ENCODE results near the gene TPM4.

Gene TPM4

DNA sequence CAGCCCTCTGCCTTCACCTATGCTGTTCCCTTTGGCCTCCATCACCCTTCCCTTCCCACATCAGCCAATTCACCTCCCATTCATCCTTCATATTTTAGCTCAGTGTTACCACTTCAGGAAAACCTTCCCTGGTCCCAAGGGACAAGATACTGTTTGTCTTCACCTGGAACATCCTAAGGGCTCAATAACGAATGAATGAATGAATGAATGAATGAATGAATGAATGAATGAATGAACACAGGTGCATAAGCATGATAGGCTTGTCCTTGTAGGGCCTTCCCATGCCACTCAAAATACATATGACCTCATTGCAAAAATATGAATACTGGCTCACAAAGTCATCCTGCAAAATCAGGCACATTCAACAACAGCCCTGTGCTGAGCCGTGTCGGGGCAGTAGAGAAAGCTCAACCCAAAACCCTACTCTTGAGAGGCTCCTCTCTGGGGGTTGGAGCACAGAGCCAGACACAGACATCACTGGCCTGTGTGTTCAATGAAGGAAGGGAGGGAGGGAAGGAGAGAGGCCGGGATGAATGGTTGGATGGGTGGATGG, 33.7 kb upstream of the TPM4 start:
- DNase-seq = no peak

DNA sequence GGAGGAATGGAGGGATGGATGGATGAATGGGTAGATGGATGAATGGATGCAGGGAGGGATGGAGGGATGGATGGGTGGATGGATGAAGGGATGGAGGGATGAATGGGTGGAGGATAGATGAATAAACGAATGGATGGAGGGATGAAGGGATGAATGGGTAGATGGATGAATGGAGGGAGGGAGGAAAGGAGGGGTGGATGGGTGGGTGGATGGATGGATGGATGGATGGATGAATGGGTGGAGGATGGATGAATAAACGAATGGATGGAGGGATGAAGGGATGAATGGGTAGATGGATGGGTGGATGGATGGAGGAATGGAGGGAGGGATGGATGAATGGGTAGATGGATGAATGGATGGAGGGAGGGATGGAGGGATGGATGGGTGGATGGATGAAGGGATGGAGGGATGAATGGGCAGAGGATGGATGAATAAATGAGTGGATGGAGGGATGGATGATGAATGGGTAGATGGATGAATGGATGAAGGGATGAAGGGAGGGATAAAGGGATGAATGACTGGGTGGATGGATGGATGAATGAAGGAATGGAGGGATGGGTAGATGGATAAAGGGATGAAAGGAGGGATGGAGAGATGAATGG, 33.0 kb upstream of the TPM4 start:
- no peak for DNase-seq

DNA sequence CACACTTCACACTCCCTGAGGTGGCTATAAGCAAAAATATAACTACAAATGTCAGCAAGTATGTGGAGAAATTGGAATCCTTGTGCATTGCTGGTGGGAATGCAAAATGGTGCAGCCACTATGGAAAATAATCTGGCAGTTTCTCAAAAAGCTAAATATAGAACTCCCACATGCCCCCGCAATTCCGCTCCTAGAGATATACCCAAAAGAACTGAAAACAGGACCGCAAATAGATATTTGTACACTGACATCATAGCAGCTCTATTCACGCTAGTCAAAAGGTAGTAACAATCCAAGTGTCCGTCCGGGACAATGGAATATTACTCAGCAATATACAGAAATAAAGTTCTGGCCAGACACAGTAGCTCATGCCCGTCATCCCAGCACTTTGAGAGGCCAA, 31.5 kb upstream of the TPM4 start:
- no peak for DNase-seq

DNA sequence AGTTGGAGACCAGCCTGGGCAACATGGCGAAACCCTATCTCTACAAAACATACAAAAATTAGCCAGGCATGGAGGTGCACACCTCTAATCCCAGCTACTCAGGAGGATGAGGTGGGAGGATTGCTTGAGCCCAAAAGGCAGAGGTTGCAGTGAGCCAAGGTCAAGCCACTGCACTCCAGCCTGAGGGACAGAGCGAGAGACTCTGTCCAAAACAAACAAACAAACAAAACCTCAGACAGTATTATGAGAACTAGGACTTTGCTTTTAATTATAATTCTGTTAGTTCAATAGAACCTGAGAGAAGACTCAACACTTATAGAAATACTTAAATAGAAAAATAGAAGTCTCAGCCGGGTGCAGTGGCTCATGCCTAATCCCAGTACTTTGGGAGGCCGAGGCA, 31.1 kb upstream of the TPM4 start:
- DNase-seq = no peak

DNA sequence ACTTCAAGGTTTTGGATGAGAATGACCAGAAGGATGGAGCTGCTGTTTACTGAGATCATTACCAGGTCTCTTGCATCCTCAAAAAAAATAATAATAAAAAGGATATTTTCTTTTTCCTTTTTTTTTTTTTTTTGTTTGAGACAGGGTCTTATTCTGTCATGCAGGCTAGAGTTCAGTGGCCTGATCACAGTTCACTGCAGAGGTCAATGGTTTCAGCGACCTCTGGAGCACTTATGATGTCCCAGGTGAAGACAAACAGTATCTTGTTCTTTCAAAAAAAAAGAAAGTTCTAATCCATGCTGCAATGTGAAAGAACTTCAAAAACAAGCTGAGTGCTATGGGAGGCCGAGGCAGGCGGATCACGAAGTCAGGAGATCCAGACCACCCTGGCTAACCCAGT, 30.4 kb upstream of the TPM4 start:
- no peak for DNase-seq

DNA sequence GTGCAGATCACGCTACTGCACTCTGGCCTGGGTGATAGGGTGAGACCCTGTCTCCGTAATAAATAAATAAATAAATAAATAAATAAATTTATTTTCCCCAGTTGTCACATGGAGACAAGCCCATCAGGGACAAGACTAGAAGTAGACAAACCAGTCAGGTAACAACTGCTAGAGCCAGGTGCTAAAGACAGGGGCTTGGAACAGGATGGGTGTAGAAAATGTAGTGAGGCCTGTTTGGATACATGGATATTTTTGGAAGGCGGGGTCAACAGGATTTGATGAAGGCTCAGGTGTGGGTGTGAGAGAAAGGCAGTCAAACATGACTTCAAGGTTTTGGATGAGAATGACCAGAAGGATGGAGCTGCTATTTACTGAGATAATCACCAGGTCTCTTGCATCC, 27.7 kb upstream of the TPM4 start:
- DNase-seq = no peak

DNA sequence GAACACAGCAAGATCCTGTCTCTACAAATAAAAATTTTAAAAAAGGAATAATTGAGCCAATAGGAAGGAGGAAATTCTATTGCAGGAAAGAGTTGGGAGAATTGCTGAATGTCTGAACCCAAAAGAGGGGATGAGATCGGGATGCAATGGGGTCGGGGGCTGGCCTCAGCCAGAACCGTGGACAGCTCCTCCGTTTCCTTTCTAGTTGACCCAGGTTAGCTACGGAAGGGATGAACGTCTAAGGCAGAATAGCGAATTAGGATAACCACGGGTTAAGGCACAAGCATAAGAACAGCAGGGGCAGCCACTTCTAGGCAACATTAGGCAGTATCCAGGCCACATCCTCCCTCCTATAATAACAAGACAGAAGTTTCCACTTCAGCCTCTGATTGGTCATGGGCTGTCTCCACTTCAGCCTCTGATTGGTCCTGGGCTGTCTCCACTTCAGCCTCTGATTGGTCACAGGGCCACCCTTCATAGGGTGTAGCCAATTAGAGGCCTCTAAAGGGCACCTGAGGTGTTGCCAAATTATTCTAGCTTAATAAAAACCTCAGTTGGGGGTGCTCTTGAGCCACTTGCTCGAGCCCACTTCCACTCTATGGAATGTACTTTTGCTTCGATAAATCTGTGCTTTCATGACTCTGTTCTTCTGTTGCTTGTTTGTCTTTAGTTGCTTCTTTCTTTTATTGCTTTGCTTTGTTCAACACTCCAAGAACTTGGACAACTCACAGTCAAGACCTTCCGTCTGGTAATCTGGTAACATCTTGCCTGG, 24.9 kb upstream of the TPM4 start:
- peak; percentile 43 for DNase-seq

DNA sequence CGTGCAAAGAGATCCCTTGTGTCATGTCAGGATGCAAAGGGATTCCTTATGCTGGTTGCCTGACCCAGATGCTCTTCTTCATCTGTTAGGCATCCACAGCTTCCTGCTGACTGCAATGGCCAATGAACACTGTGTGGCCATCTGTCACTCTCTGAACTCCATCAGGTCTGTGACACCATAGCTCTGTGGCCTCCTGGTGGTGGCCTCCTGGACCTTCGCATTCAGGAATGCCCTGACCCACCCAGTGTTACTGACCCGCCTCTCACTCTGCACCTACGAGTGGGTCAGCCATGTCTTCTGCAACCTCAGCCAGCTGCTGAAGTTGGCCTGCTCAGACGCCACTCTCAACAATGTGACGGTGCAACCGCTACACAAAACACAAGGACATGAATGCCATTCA, 23.9 kb upstream of the TPM4 start:
- DNase-seq = no peak

DNA sequence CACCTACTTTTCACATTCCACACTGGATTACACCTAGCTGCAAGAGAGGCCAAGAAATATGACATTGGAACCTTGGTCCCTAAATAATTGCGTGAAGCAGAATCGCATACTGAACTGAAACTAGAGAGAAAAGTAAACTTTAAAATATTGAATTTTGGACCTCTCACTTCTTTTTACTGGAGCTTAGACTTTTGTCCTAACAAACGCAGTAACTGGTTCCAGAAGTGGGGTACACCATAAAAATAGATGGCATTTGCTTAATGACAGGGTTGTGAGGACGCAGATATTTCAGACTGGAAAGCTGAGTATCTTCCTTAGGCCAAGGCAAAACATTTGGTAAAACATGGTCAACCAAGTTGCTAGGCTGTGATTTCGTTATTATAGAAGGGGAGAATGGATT, 19.2 kb upstream of the TPM4 start:
- DNase-seq = no peak

DNA sequence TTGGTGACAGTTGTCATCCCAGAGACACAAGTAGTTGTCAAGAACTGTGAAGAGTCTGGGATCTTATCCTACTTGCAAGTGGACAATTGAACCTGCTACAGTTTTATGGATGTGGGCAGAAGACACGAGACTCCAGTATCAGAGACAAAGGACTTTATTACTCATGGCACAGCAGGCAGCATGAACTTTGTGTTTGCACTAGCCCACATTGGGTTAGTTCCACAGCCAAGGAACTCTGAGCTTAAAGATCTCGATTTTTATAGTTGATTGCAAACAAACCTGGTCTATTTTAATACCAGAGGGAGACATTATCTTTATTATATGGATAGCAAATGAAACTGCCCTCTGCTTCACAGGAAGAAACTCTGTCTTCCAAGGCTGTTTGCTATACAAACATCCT, 16.0 kb upstream of the TPM4 start:
- no peak for DNase-seq

DNA sequence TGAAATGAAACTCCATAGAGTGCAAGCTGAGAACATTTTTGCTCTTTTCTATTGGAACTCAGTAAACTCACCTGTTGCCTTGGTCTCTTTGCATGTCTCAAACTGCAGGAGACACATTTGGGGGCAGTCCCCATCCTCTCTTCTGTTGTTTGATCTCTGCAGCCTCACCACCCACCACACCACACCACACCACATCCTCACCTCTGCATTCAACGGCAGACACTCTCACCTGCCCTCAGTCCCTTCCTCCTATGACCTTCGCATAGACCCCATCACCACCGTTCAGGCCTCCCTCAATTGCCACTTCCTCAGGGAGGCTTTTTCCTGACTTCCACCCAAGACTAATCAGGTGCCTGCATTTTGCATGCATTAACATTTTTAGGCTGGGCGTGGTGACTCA, 14.4 kb upstream of the TPM4 start:
- no peak for DNase-seq

DNA sequence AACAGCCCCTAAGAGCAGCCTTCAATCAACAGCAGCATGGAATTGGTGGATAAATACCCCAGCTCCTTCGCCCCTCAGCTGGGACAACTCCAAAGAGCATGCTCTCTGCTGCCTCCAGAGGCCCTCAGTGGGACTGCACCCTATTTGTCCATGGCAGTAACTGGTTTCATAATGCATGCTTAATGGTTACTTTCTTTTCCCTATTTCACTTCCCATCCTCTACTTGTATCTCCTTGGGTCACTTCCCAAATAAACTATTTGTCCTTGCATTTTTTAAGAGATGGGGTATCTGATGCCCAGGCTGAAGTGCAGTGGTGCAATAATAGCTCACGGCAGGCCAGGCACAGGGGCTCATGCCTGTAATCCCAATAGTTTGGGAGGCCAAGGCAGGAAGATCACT, 13.5 kb upstream of the TPM4 start:
- DNase-seq = peak; percentile 80

DNA sequence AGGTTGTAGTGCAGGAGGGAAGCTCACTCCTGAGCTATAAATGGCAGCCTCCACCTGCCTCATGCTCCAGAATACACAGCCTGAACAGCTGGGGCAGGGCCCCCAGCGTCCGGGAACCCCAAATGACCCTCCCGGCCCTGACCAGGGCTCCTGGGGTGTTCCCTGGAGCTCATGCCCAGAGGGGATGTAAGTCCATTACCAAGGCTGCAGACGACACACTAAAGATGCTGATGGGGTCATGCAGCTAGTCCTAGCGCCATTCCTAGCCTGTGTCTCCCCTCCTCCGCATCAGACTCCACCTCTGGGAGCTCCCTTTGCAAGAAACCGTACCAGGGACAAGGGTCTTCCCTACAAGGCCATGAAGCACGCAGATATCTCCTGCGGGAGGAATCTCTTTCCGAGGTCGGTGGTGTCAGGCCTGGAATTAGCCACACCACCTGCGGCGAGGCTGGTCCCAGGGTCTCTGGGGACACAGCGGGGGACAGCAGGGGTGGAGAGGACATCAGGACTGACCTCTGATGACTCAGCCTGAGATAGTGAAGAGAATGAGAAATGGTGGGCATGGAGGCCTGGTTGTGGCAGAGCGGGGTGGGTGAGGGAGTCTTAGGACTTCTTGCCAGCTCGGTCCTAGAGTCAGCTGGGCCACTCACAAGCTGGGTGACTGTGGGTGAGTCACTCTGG, 11.9 kb upstream of the TPM4 start:
- DNase-seq = no peak

DNA sequence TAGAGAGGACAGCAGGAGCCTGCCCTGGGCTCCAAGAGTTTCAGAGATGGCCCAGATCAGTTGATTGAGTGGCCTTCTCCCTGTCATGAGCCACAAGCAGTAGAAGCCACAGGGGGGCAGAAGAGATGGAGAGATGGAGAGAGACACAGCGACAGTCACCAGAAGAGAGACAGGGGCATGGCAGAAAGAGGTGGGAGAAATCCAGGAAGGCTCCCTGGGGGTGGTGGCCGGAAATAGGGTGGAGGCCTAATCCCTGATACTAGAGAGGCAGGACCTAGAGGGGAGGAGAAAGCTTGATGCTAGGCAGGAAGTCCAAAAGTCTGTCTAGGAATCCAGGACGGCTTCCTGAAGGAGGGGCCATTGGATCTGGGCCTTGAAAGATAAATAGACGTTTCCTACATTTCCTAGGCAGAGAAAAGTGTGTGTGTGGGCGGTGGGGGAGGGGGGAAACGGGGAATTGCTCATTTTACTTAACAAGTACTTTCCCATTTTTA, 9.6 kb upstream of the TPM4 start:
- DNase-seq = peak; percentile 69

DNA sequence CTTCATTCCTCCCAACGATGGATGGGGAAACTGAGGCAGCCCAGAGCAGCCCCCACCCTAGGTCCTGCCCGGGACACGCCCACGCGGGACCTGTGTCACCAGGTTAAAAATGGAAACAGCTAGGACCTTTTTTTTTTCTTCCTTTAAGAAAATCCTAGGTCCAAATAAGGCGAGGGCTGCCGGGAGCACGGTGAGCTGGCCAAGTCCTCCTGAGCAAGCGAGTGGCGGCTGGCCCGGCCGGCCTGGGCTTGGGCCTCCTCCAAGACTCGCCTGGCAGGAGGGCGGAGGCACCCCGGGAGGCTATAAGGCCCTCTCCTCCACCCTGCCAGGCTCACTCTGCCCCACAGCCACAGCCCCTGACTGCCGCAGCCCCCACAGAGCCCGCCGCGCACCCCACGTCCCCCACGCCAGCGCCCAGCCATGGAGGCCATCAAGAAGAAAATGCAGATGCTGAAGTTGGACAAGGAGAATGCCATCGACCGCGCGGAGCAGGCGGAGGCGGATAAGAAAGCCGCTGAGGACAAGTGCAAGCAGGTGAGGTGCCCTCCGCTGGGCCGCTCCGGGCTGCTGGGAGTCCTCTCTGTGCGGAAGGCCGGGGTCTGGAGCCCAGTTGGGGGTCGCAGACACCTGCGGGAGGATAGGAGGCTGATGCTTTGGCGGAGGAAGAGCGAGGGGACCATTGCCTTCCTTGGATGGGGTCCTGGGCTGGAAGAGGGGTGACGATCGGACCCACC, 8.9 kb upstream of the TPM4 start:
- DNase-seq = no peak

DNA sequence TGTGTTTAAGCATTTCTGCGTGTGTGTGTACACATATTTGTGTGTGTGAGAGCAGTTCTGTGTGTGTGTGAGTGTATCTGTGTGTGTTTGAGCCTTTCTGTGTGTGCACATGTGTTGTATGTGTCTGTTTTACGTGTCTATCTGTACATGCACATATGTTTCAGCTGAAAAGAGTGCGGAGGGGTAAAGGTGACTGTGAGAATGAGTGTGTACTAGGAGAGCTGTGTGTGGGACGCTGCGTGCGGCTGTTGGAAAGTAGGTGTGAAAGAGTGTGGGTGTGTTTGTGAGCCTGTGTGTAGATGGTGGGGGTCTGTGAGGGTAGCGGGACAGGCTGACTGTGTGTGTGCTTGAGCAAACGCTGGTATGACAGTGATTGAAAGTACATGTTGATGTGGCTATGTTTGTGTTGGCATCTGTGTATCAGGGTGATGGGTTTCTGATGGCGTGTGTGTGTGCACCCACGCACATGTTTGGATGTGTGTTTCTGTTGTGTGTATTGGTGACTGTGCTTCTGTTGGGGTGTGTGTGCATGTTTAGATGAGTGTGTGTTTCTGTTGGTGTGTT, 7.5 kb upstream of the TPM4 start:
- no peak for DNase-seq

DNA sequence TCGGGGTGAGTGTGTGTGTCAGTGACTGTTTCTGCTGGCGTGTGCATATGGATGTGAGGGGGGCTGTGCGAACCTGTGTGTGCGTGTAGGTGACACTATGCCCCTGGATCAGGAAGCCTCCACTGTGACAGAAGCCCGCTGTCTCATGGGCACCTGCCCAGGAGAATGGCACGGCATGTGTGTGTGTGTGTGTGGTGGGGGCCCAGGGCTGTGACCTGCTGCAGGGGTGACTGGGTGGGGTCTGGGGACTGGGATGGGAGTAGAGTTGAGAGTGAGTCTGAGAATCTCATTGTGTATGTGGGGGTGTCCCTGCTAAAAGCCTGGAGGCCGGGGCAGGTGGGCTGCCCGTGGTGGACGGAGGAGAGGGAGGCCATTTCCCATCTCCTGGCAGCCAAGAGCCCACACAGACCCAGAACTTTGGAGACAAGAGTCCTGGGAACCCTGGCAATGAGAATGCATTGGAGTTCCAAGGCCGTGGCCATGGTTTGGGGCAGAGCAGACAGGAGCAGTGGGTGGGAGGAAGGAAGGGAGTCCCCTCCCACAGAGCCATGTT, 6.4 kb upstream of the TPM4 start:
- DNase-seq = peak; percentile 16

DNA sequence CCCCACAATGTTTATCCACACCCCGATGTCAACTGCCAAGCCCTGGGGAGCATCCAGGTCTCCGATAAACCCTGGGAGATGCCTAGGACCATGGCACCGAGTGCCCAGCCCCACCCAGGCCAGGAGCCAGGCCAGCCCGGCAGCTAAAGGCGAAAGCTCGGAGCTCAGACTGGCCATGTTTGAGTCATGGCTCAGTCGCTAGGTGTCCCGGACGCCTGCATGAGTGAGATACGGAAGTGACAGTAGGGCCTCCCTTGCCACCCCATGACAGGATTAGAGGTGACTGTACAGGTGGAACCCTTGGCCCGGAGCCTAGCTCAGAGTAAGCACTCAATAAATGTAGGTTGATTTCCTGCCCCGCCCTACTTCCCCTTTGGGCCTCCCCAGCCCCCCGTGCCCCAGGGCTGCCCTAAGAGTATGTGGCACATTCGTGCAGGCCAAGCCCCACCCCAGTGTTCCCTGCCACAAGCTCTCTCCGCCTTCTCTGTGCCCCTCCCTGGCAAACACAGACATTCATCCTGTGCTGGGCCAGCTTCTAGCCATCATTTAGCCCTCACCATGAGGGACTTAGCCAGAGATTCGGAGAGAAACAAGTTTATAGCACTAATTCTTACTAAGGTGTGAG, 5.8 kb upstream of the TPM4 start:
- peak; percentile 95 for DNase-seq

DNA sequence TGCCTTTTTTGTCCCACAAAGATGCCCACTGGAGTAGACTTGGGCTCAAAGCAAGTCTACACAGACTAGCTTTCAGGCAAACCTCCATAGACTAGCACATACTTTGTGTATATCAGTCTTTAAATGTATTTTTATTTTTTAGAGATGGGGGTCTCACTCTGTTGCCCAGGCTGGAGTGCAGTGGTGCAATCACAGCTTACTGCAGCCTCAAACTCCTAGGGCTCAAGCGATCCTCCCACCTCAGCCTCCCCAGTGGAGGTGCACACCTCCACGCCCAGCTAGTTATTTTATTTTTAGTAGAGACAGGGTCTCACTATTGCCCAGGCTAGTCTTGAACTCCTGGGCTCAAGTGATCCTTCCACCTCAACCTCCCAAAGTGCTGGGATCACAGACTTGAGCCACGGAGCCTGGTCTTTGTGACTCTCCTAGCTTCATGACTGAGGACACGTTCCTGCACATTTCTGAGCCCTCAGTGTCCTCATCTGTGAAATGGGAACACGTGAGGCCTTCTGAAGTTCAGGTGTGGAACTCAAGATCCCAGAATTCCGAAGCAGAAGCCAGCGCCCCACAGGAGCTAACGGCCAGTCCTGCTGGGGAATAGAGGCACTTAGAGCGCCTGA, 5.1 kb upstream of the TPM4 start:
- DNase-seq = no peak

DNA sequence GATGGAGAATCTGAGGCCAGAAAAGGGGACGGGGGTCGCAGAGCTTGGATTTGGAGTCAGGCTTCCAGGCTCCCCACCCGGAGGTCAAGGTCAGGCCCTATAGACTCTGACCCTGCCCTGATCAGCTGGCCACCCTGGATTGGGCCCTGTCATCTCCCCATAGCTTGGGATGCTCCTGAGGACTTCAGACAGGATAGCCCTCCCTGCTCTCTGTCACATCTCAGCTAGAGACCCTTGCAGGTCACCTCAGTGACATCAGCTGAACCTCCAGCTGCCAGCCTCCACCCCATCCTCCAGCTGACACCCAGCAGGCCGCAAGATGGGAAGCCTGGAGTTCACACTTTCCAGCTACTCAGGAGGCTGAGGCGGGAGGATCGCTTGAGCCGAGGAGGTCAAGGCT, 2.8 kb upstream of the TPM4 start:
- no peak for DNase-seq

DNA sequence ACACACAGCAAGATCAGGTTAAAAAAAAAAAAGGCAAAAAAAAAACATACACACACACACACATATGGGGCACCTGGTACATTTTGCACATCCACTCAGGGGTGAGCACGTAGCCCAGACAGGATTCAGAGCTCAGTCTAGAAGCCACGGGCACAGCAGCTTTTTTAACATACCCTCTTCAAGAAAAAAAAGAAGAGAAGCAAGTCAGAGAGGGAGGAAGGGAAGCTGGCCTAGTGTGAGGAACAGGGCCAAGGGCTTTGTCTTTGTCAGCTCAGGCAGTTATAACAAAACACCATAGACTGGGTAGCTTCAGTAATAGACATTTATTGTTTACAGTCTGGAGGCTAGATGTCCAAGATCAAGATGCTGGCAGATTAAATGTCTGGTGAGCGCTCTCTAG, 2.3 kb upstream of the TPM4 start:
- DNase-seq = peak; percentile 46

Measured in CD4-positive, alpha-beta T cell treated with Interleukin-17A for 4 hours (primary cell).